ENCODE results near the gene TLE3. TPM values are rescaled to one million over a fixed set of nuclear protein-coding genes. Genes with fewer than 3 reads are reported as not detected.

TLE3 gene
- total and polyA plus RNA-seq, 11 donors = 4.8 to 49.6 (median 16.4) TPM

- DNase-seq = peak in 3 of 5 donors; percentile 37 to 78 (median 48)
- no peak for ATAC-seq
- Histone ChIP-seq H3K4me3 (peak overlapping the region; percentile 59 to 93 (median 78)), H3K27ac (peak overlapping the region in 11 of 12 donors; percentile 88 to 98 (median 97)), H3K27me3 (peaks cover 0 to 10% (median 0%) of the 10 kb centered on the region in 9 donors), H3K36me3 (peaks cover 0 to 19% (median 0%) of the 10 kb centered on the region in 9 donors), H3K4me1 (peaks cover 2 to 83% (median 63%) of the 10 kb centered on the region in 12 donors), H3K9me3 (no peaks in the 10 kb centered on the region)
- TF ChIP-seq POLR2A (IDR thresholded peaks at IDR 0.05) = no peak
- peak in 2 of 12 donors; percentile 13 to 20 for TF ChIP-seq CTCF (IDR thresholded peaks at IDR 0.05)
- intact Hi-C loops (cut with DNase I) = loop anchor here in 9 of 10 donors (5.0 to 10.0 kb wide), 12 partner anchors 71 to 622 kb away; no protein-coding TSS in a partner anchor
- 1% methylated on average over 31 to 75 of the region's 75 CpGs for WGBS, 4 donors
These were observed 1.3 kb downstream of the TLE3 start for GRCh38 chr15:70096215-70097062.

- H3K36me3 ChIP-seq = peaks cover 0 to 28% (median 0%) of the 10 kb centered on the region in 9 donors
- peaks cover 2 to 77% (median 56%) of the 10 kb centered on the region in 12 donors for H3K4me1 ChIP-seq
- no peak for TF ChIP-seq CTCF (IDR thresholded peaks at IDR 0.05)
- TF ChIP-seq POLR2A (IDR thresholded peaks at IDR 0.05) = no peak
- intact Hi-C loops (cut with DNase I) = loop anchor here in 9 of 10 donors (5.0 to 10.0 kb wide), 12 partner anchors 72 to 621 kb away; no protein-coding TSS in a partner anchor
- ATAC-seq (no peak), DNase-seq (peak in 4 of 5 donors; percentile 37 to 79 (median 46))
- peak overlapping the region in 7 of 12 donors; percentile 7 to 98 (median 97) for H3K27ac ChIP-seq
- H3K9me3 ChIP-seq = no peaks in the 10 kb centered on the region
- peak overlapping the region; percentile 59 to 93 (median 78) for H3K4me3 ChIP-seq
- 9 to 36% (median 19%) methylated on average over 16 to 66 of the region's 66 CpGs for WGBS, 4 donors
- peaks cover 0 to 10% (median 0%) of the 10 kb centered on the region in 9 donors for H3K27me3 ChIP-seq
These were observed 2.1 kb downstream of the TLE3 start for GRCh38 chr15:70095408-70096214.

GRCh38 chr15:70094690-70095311 lies 2.9 kb downstream of the TLE3 start:
- TF ChIP-seq POLR2A (IDR thresholded peaks at IDR 0.05) (no peak), CTCF (IDR thresholded peaks at IDR 0.05) (no peak)
- DNase-seq (no peak), ATAC-seq (no peak)
- Histone ChIP-seq H3K27ac (peak overlapping the region in 2 of 12 donors; percentile 11 to 97), H3K4me1 (peaks cover 2 to 73% (median 49%) of the 10 kb centered on the region in 12 donors), H3K4me3 (peak overlapping the region in 11 of 12 donors; percentile 59 to 93 (median 81)), H3K36me3 (peaks cover 0 to 36% (median 0%) of the 10 kb centered on the region in 9 donors), H3K9me3 (no peaks in the 10 kb centered on the region), H3K27me3 (peaks cover 0 to 10% (median 0%) of the 10 kb centered on the region in 9 donors)
- intact Hi-C loops (cut with DNase I) = loop anchor here in 9 of 10 donors (5.0 to 10.0 kb wide), 12 partner anchors 72 to 620 kb away; no protein-coding TSS in a partner anchor
- 71 to 79% (median 78%) methylated on average over 8 of the region's 8 CpGs for WGBS, 4 donors
